Daoy (cell line): Measurements from ENCODE around the gene ZNF175. TPM values are rescaled to one million over a fixed set of nuclear protein-coding genes. Genes with fewer than 3 reads are reported as not detected.

Source experiments
- DNase-seq: peaks from one replicate; pipeline ENCODE4 v3.0.0-alpha.2; 2015; ENCODE audit warnings: low read depth
- total RNA-seq: library from RNA; depleted of rRNA; stranded (reverse); fragments of >200 nt; shearing (Covaris generic); gene quantifications from 2 replicates; pipeline ENCODE4 v1.2.3, GENCODE V29; 2014

The ZNF175 gene
- total RNA-seq, 1 experiment from 2014 or later: 4.5 TPM

- DNase-seq: no peak
These were observed 18.4 kb downstream of the ZNF175 start for GRCh38 chr19:51589511-51589910.

GRCh38 chr19:51590441-51590840 is 19.4 kb downstream of the ZNF175 start:
- no peak for DNase-seq

- DNase-seq: no peak
These were observed 21.4 kb downstream of the ZNF175 start for GRCh38 chr19:51592521-51592920.

- no peak for DNase-seq
These were observed 22.2 kb downstream of the ZNF175 start for GRCh38 chr19:51593138-51593890.

- DNase-seq: peak; percentile 99
These were observed 23.1 kb downstream of the ZNF175 start for GRCh38 chr19:51593969-51594773.

- DNase-seq: no peak
These were observed 23.7 kb downstream of the ZNF175 start for GRCh38 chr19:51594774-51595109.

- no peak for DNase-seq
These were observed 24.4 kb downstream of the ZNF175 start for GRCh38 chr19:51595190-51596175.

GRCh38 chr19:51598159-51598915 is 27.3 kb downstream of the ZNF175 start:
- DNase-seq: no peak

- no peak for DNase-seq
These were observed 28.0 kb downstream of the ZNF175 start for GRCh38 chr19:51599084-51599483.

- no peak for DNase-seq
These were observed 30.0 kb downstream of the ZNF175 start for GRCh38 chr19:51600940-51601580.

- DNase-seq: no peak
These were observed 31.2 kb downstream of the ZNF175 start for GRCh38 chr19:51602189-51602854.

- no peak for DNase-seq
These were observed 36.0 kb downstream of the ZNF175 start for GRCh38 chr19:51607077-51607476.

GRCh38 chr19:51607920-51608562 is 37.0 kb downstream of the ZNF175 start:
- DNase-seq: peak; percentile 72

GRCh38 chr19:51610576-51610975 is 39.5 kb downstream of the ZNF175 start:
- DNase-seq: no peak

- no peak for DNase-seq
These were observed 43.7 kb downstream of the ZNF175 start for GRCh38 chr19:51614789-51615188.

- DNase-seq: no peak
These were observed 44.9 kb downstream of the ZNF175 start for GRCh38 chr19:51615991-51616390.

GRCh38 chr19:51621178-51621577 is 50.1 kb downstream of the ZNF175 start:
- DNase-seq: no peak

GRCh38 chr19:51626675-51627074 is 55.6 kb downstream of the ZNF175 start:
- no peak for DNase-seq

- no peak for DNase-seq
These were observed 56.5 kb downstream of the ZNF175 start for GRCh38 chr19:51627491-51628138.
